ENCODE results near the gene PPP1R15B.
A peak's percentile ranks its signal among the peaks of the same experiment; 100 is the strongest.

The PPP1R15B gene

GRCh38 chr1:204411451-204412204 lies at the start of gene PPP1R15B:
Gene PPP1R15B (minus strand): TSS chr1:204411817. CDS start chr1:204411411, 406 bp downstream.
- peak; percentile 99 for DNase-seq

GRCh38 chr1:204460346-204460745 lies 48.7 kb upstream of the PPP1R15B start:
- DNase-seq: no peak

GRCh38 chr1:204459706-204460105 lies 48.1 kb upstream of the PPP1R15B start:
- no peak for DNase-seq

GRCh38 chr1:204457666-204458065 lies 46.0 kb upstream of the PPP1R15B start:
- no peak for DNase-seq

- no peak for DNase-seq
Measured at GRCh38 chr1:204456826-204457442, 45.3 kb upstream of the PPP1R15B start.

- DNase-seq: no peak
Measured at GRCh38 chr1:204455831-204456145, 44.2 kb upstream of the PPP1R15B start.

GRCh38 chr1:204455063-204455830 lies 43.6 kb upstream of the PPP1R15B start:
- DNase-seq: no peak

- DNase-seq: no peak
Measured at GRCh38 chr1:204454476-204454875, 42.9 kb upstream of the PPP1R15B start.

GRCh38 chr1:204453141-204453772 lies 41.6 kb upstream of the PPP1R15B start:
- no peak for DNase-seq

- DNase-seq: no peak
Measured at GRCh38 chr1:204451352-204452124, 39.9 kb upstream of the PPP1R15B start.

GRCh38 chr1:204450461-204451257 lies 39.0 kb upstream of the PPP1R15B start:
- DNase-seq: no peak

GRCh38 chr1:204449678-204450280 lies 38.2 kb upstream of the PPP1R15B start:
- no peak for DNase-seq

- no peak for DNase-seq
Measured at GRCh38 chr1:204448991-204449677, 37.5 kb upstream of the PPP1R15B start.

GRCh38 chr1:204448344-204448964 lies 36.8 kb upstream of the PPP1R15B start:
- no peak for DNase-seq

GRCh38 chr1:204447736-204448135 lies 36.1 kb upstream of the PPP1R15B start:
- DNase-seq: no peak

- no peak for DNase-seq
Measured at GRCh38 chr1:204447190-204447589, 35.6 kb upstream of the PPP1R15B start.

- peak; percentile 63 for DNase-seq
Measured at GRCh38 chr1:204446413-204447111, 34.9 kb upstream of the PPP1R15B start.

GRCh38 chr1:204445860-204446412 lies 34.3 kb upstream of the PPP1R15B start:
- DNase-seq: no peak

All from NCI-H446 treated with DMSO at 0.1 percent for 48 hours (cell line).